Activated T-helper 2 cell treated with anti-CD3 and anti-CD28 coated beads, Interferon-gamma antibody, Interleukin-2, Interleukin-4, amounts not matched to agents 10 μg/mL and 5 μg/mL and 100 μg/mL, durations not matched to agents 14 hours and 24 hours and 36 hours (primary cell): ENCODE data around the gene ADRB2. TPM values are rescaled to one million over a fixed set of nuclear protein-coding genes. Genes with fewer than 3 reads are reported as not detected.

ENCODE experiments used
- DNase-seq: peaks from one replicate; pipeline ENCODE4 v3.0.0; 2021; ENCODE audit warnings: low spot score
- H3K27ac Mint-ChIP-seq: one replicate; pipeline ENCODE4 v1.8.0; 2021; ENCODE audit warnings: mixed read lengths
- H3K27me3 Mint-ChIP-seq: one replicate; pipeline ENCODE4 v1.8.0; 2021; ENCODE audit warnings: low read depth, mixed read lengths
- H3K36me3 Mint-ChIP-seq: one replicate; pipeline ENCODE4 v1.8.0; 2021; ENCODE audit warnings: low read depth, mixed read lengths
- H3K4me1 Mint-ChIP-seq: one replicate; pipeline ENCODE4 v1.8.0; 2021; ENCODE audit warnings: low read depth, mixed read lengths
- H3K4me3 Mint-ChIP-seq: one replicate; pipeline ENCODE4 v1.8.0; 2021; ENCODE audit warnings: low read depth, mild to moderate bottlenecking, moderate library complexity, mixed read lengths
- H3K9me3 Mint-ChIP-seq: one replicate; pipeline ENCODE4 v1.8.0; 2021; ENCODE audit warnings: mixed read lengths
- intact Hi-C: fragments of 100-400 bp; cut with micrococcal nuclease; formaldehyde crosslinking; loops from one replicate; pipeline ENCODE4 v1.15.1; 2023
- total RNA-seq: library from RNA; stranded (reverse); gene quantifications from 2 replicates; pipeline ENCODE4 v1.2.3, GENCODE V29; 2022

The ADRB2 gene
- total RNA-seq, 1 donor from 2014 or later: 0.21 TPM

DNA sequence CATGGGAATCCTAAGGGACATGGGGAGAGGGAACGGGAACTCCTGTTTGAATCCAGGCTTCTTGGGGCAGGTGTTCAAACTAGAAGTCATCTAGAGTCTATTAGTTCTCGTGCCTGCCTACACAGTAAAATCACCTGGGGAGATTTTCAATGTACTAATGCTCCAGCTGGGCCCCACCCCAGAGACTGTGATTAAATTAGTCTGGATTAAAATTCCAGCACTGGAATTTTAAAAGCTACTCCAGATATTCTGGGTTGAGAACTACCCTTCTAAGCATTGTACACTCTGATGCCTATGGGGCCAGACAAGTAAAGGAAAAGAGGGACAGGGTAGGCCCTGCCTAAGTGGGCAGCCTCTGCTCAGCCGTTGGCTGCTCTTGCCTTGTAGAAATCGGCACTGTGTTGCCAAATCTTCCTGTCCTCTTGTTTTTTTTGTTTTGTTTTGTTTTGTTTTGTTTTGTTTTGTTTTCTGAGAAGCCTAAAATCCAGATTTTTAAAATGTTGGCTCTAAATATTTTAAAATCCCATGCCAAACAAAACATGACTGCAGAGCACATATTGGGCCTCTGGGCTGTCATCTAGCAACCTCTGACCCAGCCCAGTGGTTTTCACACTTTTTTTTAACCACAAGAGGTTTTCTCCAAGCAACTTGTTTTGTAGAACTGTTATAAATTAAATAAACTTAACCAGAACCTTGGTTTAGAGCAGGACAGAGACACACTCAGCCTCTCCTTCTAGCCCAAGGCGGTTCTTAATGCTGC is 29.0 kb downstream of the ADRB2 start:
- intact Hi-C loops: no loop called here
- Mint-ChIP-seq H3K36me3 (no peaks in the 10 kb centered on the region), H3K4me3 (no peak overlapping the region), H3K27ac (no peak overlapping the region), H3K27me3 (peaks cover 12% of the 10 kb centered on the region), H3K4me1 (peaks cover 11% of the 10 kb centered on the region), H3K9me3 (no peaks in the 10 kb centered on the region)
- no peak for DNase-seq

DNA sequence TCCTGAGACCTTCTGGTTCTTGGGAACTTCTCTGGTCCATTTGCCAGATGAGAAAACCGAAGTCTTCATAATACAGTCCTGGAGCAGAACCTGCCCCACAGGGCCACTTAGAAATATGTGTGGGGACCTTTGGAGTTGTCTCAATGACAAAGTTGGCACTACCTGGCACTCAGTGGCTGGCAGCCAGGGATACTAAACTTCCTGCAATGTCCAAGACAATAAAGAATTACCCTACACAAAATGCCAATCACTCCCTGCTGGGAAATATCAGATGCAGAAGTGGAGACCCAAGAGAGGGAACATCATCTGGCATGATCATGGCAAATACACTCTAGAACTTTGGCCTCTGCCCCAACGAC is 29.6 kb downstream of the ADRB2 start:
- no peak for DNase-seq
- Mint-ChIP-seq H3K4me1 (peaks cover 11% of the 10 kb centered on the region), H3K36me3 (no peaks in the 10 kb centered on the region), H3K4me3 (no peak overlapping the region), H3K9me3 (no peaks in the 10 kb centered on the region), H3K27ac (no peak overlapping the region), H3K27me3 (peaks cover 12% of the 10 kb centered on the region)
- intact Hi-C loops: no loop called here

DNA sequence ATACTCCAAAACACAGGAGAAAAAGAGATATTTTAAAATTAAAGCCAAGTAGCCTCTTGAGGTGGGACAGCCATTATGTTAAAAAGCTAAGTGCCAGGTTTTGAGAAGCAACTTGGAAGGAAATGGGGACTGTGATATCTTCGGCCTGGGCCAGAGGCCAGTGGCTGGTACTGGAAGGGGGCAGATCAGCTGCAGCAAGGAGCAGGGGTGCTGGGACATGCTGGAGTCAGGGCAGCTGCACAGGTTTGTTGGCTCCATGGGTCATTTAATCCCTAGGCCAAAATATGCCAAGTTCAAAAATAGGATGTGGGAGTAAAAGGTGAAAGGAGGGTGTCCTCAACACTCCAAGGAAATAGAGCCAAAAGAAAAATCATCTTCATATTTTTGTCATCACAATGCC is 30.0 kb downstream of the ADRB2 start:
- intact Hi-C loops: no loop called here
- no peaks in the 10 kb centered on the region for H3K36me3 Mint-ChIP-seq
- no peaks in the 10 kb centered on the region for H3K9me3 Mint-ChIP-seq
- H3K4me1 Mint-ChIP-seq: peaks cover 11% of the 10 kb centered on the region
- H3K4me3 Mint-ChIP-seq: no peak overlapping the region
- no peak for DNase-seq
- peaks cover 9% of the 10 kb centered on the region for H3K27me3 Mint-ChIP-seq
- H3K27ac Mint-ChIP-seq: no peak overlapping the region

DNA sequence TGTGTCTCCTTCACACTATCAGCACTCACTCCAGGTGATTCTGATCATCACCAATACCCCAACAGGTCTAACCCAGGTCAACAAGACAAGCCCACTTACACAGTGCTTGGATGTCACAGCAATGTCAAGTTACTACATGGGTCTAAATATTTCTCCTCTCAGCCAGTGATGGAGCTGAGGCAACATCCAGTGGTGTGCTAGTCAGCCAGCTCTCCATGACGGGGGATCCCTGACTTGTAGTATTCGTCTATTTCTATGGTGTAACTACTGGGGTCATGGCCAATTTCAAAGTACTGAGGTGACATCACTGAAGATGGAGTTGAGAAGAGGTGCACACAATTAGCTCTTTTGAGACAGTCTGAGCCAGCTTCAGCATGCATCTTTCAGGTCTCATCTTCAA is 31.1 kb downstream of the ADRB2 start:
- Mint-ChIP-seq H3K4me1 (peaks cover 11% of the 10 kb centered on the region), H3K27ac (no peak overlapping the region), H3K27me3 (peaks cover 7% of the 10 kb centered on the region), H3K9me3 (no peaks in the 10 kb centered on the region), H3K4me3 (no peak overlapping the region), H3K36me3 (no peaks in the 10 kb centered on the region)
- intact Hi-C loops: no loop called here
- no peak for DNase-seq

DNA sequence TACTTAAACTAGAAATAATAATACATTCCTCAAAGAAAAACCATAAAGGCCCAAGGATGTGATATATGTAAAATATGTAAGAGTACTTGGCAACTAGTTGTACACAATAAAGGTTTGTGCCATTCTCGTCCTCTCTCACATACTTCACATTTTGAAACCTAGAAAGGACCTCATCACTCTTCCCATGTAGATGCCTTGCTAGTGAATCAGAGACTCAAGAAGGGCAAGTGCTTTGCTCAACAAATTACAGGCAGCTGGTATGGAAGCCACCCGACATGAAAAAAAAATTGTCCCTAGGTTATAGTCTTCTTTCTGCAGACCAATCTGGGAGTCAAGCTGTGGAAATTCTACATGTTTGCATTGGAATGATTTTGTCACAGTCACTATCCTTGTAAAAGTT is 31.7 kb downstream of the ADRB2 start:
- DNase-seq: no peak
- Mint-ChIP-seq H3K27ac (no peak overlapping the region), H3K9me3 (no peaks in the 10 kb centered on the region), H3K4me3 (no peak overlapping the region), H3K36me3 (no peaks in the 10 kb centered on the region), H3K4me1 (peaks cover 9% of the 10 kb centered on the region), H3K27me3 (peaks cover 7% of the 10 kb centered on the region)
- intact Hi-C loops: no loop called here

DNA sequence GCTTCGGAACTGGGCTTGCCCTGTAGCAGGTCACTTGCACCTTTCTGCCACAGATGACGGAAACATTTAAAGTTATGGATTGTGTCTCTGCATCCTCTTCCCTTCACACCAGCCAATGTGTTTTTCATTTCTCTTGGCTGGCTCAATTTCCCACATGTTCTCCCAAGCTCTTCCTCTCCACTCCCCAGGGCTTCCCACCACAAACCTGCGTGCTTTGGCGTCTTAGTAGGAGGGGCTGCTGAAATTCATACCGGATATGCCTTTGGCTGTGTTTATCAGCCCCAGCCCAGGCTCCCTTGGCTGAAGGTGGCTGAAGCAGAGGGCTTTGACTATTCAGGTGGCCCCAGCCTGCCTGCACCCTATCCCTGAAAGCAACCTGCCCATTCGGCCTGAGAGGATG is 32.1 kb downstream of the ADRB2 start:
- H3K4me3 Mint-ChIP-seq: no peak overlapping the region
- no peaks in the 10 kb centered on the region for H3K9me3 Mint-ChIP-seq
- peaks cover 8% of the 10 kb centered on the region for H3K4me1 Mint-ChIP-seq
- intact Hi-C loops: no loop called here
- peaks cover 7% of the 10 kb centered on the region for H3K27me3 Mint-ChIP-seq
- no peaks in the 10 kb centered on the region for H3K36me3 Mint-ChIP-seq
- no peak for DNase-seq
- no peak overlapping the region for H3K27ac Mint-ChIP-seq

DNA sequence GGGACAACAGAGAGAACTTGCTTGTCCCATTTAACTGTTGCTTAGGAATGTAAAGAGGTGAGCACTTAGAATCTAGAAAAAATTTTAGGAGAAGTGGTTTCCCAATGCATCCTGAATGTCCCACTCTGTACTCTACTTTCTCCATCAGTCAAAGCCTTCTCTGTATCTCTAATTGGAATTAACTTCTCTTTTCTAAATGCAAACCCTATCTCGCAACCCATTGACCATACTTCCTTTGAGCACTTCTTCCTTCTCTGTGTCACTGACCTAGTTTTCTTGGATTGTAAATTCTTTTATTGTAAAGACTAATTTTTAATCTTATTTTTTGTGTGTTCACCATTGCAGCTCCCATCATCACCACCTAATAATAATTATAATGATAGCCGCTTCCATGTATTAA is 33.3 kb downstream of the ADRB2 start:
- Mint-ChIP-seq H3K27ac (no peak overlapping the region), H3K36me3 (no peaks in the 10 kb centered on the region), H3K9me3 (no peaks in the 10 kb centered on the region), H3K27me3 (peaks cover 7% of the 10 kb centered on the region), H3K4me3 (no peak overlapping the region), H3K4me1 (peaks cover 4% of the 10 kb centered on the region)
- intact Hi-C loops: no loop called here
- no peak for DNase-seq

DNA sequence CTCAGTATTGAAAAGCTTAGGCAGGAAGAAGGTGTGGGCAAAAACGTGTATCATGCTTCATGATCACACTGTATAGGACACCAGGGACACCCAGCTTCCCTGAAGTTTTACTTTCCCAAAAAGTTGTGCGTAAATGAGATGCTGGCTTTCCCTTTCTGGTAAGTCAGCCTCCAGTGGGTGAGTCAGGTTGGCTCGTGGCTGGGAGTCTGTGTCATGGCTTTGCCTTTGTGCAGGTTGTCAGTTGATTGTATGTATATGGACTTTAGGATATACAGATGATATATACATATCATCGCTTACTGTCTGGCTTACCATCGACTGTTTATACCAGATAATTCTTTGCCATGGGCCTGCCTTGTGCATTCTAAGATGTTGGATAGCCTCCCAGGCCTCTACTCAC is 34.2 kb downstream of the ADRB2 start:
- DNase-seq: no peak
- no peak overlapping the region for H3K4me3 Mint-ChIP-seq
- intact Hi-C loops: no loop called here
- H3K36me3 Mint-ChIP-seq: no peaks in the 10 kb centered on the region
- no peak overlapping the region for H3K27ac Mint-ChIP-seq
- peaks cover 7% of the 10 kb centered on the region for H3K27me3 Mint-ChIP-seq
- no peaks in the 10 kb centered on the region for H3K9me3 Mint-ChIP-seq
- H3K4me1 Mint-ChIP-seq: peaks cover under 1% of the 10 kb centered on the region

DNA sequence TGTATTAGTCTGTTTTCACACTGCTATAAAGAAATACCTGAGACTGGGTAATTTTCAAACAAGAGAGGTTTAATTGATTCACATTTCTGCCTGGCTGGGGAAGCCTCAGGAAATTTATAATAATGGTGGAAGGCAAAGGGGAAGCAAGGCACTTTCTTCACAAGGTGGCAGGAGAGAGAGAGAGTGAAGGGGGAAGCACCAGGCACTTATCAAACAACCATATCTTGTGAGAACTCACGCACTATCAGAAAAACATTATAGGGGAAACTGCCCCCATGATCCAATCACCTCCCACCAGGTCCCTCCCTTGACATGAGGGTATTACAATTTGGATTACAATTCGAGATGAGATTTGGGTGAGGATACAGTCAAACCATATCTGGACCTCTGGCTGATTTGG is 34.7 kb downstream of the ADRB2 start:
- Mint-ChIP-seq H3K27me3 (peaks cover 7% of the 10 kb centered on the region), H3K9me3 (no peaks in the 10 kb centered on the region), H3K4me1 (no peaks in the 10 kb centered on the region), H3K4me3 (no peak overlapping the region), H3K27ac (no peak overlapping the region), H3K36me3 (no peaks in the 10 kb centered on the region)
- no peak for DNase-seq
- intact Hi-C loops: no loop called here

DNA sequence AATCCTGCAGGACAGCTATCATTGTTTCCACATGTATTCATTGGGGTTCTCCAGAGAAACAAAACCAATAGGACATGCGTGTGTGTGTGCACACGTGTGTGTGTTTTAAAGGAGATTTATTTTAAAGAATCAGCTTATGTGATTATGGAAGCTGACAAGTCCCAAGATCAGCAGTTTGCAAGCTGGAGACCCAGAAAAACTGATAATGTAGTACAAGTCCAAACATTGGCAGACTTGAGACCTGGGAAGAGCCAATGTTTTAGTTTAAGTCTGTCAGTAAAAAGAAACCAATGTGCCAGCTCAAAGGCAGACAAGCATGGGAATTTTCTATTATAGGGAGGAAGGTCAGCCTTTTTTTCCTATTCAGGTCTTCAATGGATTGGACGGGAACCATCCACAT is 35.3 kb downstream of the ADRB2 start:
- DNase-seq: no peak
- Mint-ChIP-seq H3K27me3 (peaks cover 7% of the 10 kb centered on the region), H3K4me1 (no peaks in the 10 kb centered on the region), H3K4me3 (no peak overlapping the region), H3K36me3 (no peaks in the 10 kb centered on the region), H3K27ac (no peak overlapping the region), H3K9me3 (no peaks in the 10 kb centered on the region)
- intact Hi-C loops: no loop called here

DNA sequence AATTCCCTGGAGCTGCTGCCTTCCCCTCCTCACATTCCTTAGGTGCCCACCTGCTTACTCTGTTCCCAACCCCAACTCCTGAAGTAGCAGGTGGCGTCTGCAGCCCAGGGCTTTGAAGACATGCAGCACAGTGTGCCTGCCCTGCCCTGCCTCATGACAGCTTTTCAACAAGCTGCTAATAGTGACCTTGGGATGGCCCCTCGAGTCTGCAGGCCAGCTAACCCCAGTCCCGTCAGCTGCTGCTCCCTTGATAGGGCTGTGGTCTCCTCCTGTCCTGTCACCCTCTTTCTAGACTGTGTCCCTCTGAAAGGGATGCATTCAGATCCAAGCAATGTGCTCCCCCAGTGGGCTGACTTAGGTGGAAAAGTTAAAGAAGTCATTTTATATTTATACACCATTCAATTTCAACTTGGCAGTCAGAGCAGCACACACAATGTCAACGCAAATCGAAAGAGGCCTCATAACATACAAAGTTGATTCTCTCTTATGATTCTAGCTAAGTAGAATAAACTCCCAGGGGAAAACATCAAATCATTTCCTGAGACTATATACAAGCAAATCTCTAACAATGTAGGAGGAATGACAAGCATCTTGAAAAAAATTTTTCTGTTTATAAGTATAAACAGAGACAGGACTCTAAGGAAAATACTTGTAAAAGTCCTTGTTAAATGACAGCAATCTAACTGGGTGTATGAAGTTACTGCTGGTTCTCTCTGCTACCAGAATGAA is 37.9 kb downstream of the ADRB2 start:
- H3K27ac Mint-ChIP-seq: no peak overlapping the region
- H3K9me3 Mint-ChIP-seq: no peaks in the 10 kb centered on the region
- no peaks in the 10 kb centered on the region for H3K36me3 Mint-ChIP-seq
- no peak overlapping the region for H3K4me3 Mint-ChIP-seq
- H3K27me3 Mint-ChIP-seq: peaks cover 4% of the 10 kb centered on the region
- intact Hi-C loops: no loop called here
- no peaks in the 10 kb centered on the region for H3K4me1 Mint-ChIP-seq
- no peak for DNase-seq

DNA sequence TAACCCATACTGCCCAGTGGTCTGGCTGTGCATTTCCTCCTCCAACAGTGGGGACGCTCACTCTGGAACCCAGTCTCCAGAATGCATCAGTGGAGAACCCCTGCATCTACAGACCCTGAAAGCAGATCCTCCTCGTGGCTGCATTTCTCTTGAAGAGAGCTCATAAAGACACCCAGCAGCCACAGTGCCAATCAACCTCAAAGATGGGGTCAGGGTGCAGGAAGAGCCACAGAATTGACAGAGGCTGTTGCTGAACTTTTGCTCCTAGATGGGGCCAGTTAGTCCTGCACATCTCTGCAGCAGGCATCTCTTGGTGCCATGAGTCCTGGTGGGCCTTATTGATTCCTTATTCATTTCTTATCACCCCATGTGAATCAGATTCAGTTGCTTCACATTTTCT is 39.6 kb downstream of the ADRB2 start:
- no peaks in the 10 kb centered on the region for H3K36me3 Mint-ChIP-seq
- no peak overlapping the region for H3K4me3 Mint-ChIP-seq
- H3K4me1 Mint-ChIP-seq: no peaks in the 10 kb centered on the region
- DNase-seq: no peak
- H3K27me3 Mint-ChIP-seq: peaks cover under 1% of the 10 kb centered on the region
- intact Hi-C loops: no loop called here
- H3K9me3 Mint-ChIP-seq: no peaks in the 10 kb centered on the region
- no peak overlapping the region for H3K27ac Mint-ChIP-seq

DNA sequence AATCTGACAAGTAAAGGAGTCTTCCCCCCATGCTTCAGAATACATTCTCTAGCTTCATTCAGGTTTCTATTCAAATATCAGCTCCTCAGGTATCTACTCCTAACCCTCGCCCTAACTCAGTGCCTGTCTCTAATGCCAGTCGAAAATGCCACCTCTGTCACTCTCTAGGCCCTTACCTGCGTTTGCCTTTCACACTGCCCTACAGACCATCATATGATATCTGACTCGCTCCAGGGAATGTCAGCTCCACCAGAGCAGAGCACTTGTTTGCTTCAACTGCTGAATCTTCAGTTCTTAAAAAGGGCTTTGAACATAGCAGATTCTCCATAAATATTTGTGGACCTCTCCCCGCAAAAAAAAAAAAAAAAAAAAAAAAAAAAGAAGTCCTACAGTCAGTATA is 46.7 kb downstream of the ADRB2 start:
- Mint-ChIP-seq H3K4me1 (no peaks in the 10 kb centered on the region), H3K27ac (no peak overlapping the region), H3K9me3 (no peaks in the 10 kb centered on the region), H3K36me3 (no peaks in the 10 kb centered on the region), H3K4me3 (no peak overlapping the region), H3K27me3 (peaks cover 7% of the 10 kb centered on the region)
- DNase-seq: no peak
- intact Hi-C loops: no loop called here
